GM12878 (cell line): Measurements from ENCODE around the gene LCP1. TPM values are rescaled to one million over a fixed set of nuclear protein-coding genes. Genes with fewer than 3 reads are reported as not detected.

Experiments
- BHLHE40 ChIP-seq, 2 experiments: fragments of 450-650 bp in 1 of 2; IDR thresholded peaks; 2 replicates each; pipeline ENCODE4 v1.6.1; 2011 to 2017; ENCODE audit warnings: low read depth in 2 of 2, borderline replicate concordance in 1 of 2, improper control_type of control experiment in 1 of 2, low read length in 1 of 2, mild to moderate bottlenecking in 1 of 2
- DPF2 ChIP-seq: fragments of 450-650 bp; IDR thresholded peaks from 2 replicates; pipeline ENCODE4 v1.6.1; 2017; ENCODE audit warnings: mild to moderate bottlenecking
- E4F1 ChIP-seq: fragments of 450-650 bp; IDR thresholded peaks from 2 replicates; pipeline ENCODE4 v1.6.1; 2018; ENCODE audit warnings: borderline replicate concordance, mild to moderate bottlenecking; ENCODE audit not compliant: partially characterized antibody
- EED ChIP-seq: sonication (generic); IDR thresholded peaks from 2 replicates; pipeline ENCODE4 v1.6.1; 2016; ENCODE audit warnings: antibody characterized with exemption, low read depth
- EGR1 ChIP-seq, 2 experiments: IDR thresholded peaks; 1 replicate in 1 of 2; 2 replicates in 1 of 2; pipeline ENCODE4 v1.6.1; 2011 to 2012; ENCODE audit warnings: low read depth in 2 of 2, low read length in 2 of 2, borderline replicate concordance in 1 of 2, mild to moderate bottlenecking in 1 of 2, moderate library complexity in 1 of 2
- ESRRA ChIP-seq: IDR thresholded peaks from 2 replicates; pipeline ENCODE4 v1.6.1; 2012; ENCODE audit warnings: mild to moderate bottlenecking, low read length, improper control_type of control experiment
- ETV6 ChIP-seq, 2 experiments: fragments of 450-650 bp in 1 of 2; IDR thresholded peaks in 1 of 2; conservative IDR thresholded peaks in 1 of 2; 2 replicates each; pipeline ENCODE4 v1.6.1; 2014; ENCODE audit warnings: antibody characterized with exemption in 1 of 2, borderline replicate concordance in 1 of 2, low read depth in 1 of 2, mild to moderate bottlenecking in 1 of 2, moderate library complexity in 1 of 2
- HSF1 ChIP-seq: fragments of 150-350 bp; IDR thresholded peaks from 2 replicates; pipeline ENCODE4 v1.6.1; 2014; ENCODE audit warnings: mild to moderate bottlenecking, low read depth, low read length
- MYC ChIP-seq: IDR thresholded peaks from 2 replicates; pipeline ENCODE4 v1.6.1; 2011; ENCODE audit warnings: mild to moderate bottlenecking, low read length, moderate library complexity, inconsistent platforms; ENCODE audit not compliant: insufficient read depth, insufficient replicate concordance, insufficient read length, severe bottlenecking
- NFYA ChIP-seq: IDR thresholded peaks from 2 replicates; pipeline ENCODE4 v1.6.1; 2011; ENCODE audit warnings: low read depth, mild to moderate bottlenecking, low read length, improper control_type of control experiment, borderline replicate concordance
- PAX5 ChIP-seq: IDR thresholded peaks from 2 replicates; pipeline ENCODE4 v1.6.1; 2011; ENCODE audit warnings: low read depth, low read length, borderline replicate concordance
- PAX8 ChIP-seq: fragments of 450-650 bp; IDR thresholded peaks from 2 replicates; pipeline ENCODE4 v1.6.1; 2017; ENCODE audit warnings: mild to moderate bottlenecking, moderate library complexity
- POU2F2 ChIP-seq: IDR thresholded peaks from 3 replicates; pipeline ENCODE4 v1.6.1; 2011; ENCODE audit warnings: low read depth, mild to moderate bottlenecking, low read length, borderline replicate concordance
- RAD51 ChIP-seq: fragments of 450-650 bp; IDR thresholded peaks from 2 replicates; pipeline ENCODE4 v1.6.1; 2016; ENCODE audit warnings: moderate library complexity, mild to moderate bottlenecking, inconsistent platforms
- RELB ChIP-seq: fragments of 450-650 bp; IDR thresholded peaks from 2 replicates; pipeline ENCODE4 v1.6.1; 2017; ENCODE audit warnings: low read depth, mild to moderate bottlenecking, moderate library complexity
- SPI1 ChIP-seq: IDR thresholded peaks from 2 replicates; pipeline ENCODE4 v1.6.1; 2011; ENCODE audit warnings: low read depth, mild to moderate bottlenecking, low read length, moderate library complexity, borderline replicate concordance; ENCODE audit not compliant: insufficient read depth
- SREBF2 ChIP-seq: IDR thresholded peaks from 2 replicates; pipeline ENCODE4 v1.6.1; 2012; ENCODE audit warnings: mild to moderate bottlenecking, low read length
- ZNF217 ChIP-seq: fragments of 450-650 bp; IDR thresholded peaks from 2 replicates; pipeline ENCODE4 v1.6.1; 2017; ENCODE audit warnings: antibody characterized with exemption, mild to moderate bottlenecking
- ZNF274 ChIP-seq: IDR thresholded peaks from one replicate; pipeline ENCODE4 v1.8.0; 2011; ENCODE audit not compliant: insufficient read length, insufficient read depth
- ZNF687 ChIP-seq: fragments of 450-650 bp; IDR thresholded peaks from 2 replicates; pipeline ENCODE4 v1.6.1; 2017; ENCODE audit warnings: mild to moderate bottlenecking, moderate library complexity
- ZSCAN29 ChIP-seq: fragments of 450-650 bp; IDR thresholded peaks from 2 replicates; pipeline ENCODE4 v1.6.1; 2017; ENCODE audit warnings: mild to moderate bottlenecking, moderate library complexity
- polyA plus RNA-seq, 11 experiments: library from polyadenylated mRNA; depleted of rRNA in 4 of 11; unstranded in 6 of 11; stranded (reverse) in 5 of 11; fragments of >200 nt; fragmentation: Nextera tagmentation in 4 of 11; fragmentation: Illumina TruSeq in 1 of 11; extraction: Ambion mirVana in 4 of 11; extraction: Trizol in 1 of 11; gene quantifications; 1 replicate in 1 of 11; 2 replicates in 10 of 11; pipeline versions ENCODE4 v1.2.1 to v1.2.3, GENCODE V29; 2011 to 2016; ENCODE audit warnings: inconsistent platforms in 2 of 11, missing spikeins in 2 of 11, low read depth in 1 of 11
- total RNA-seq, 4 experiments: library from RNA; depleted of rRNA in 3 of 4; stranded (reverse); fragments of >200 nt in 3 of 4; fragmentation: Illumina TruSeq in 1 of 4; extraction: Trizol in 1 of 4; gene quantifications; 2 replicates each; pipeline versions ENCODE4 v1.2.1 to v1.2.3, GENCODE V29; 2013 to 2021

Gene LCP1
- total and polyA plus RNA-seq, 10 of the 15 experiments (the other 5 are each of a cell fraction or from before 2014, with no cell fraction given) = 775 to 2,201 (median 1,556) TPM

- TF ChIP-seq BHLHE40 (IDR thresholded peaks at IDR 0.05; ENCODE audit: borderline replicate concordance in 1 of 2, low read depth in 2 of 2, low read length in 1 of 2) (no peak), NFYA (no peak), PAX5 (no peak), POU2F2 (peak; percentile 54; the same call in 1 of the 3 replicates), ZSCAN29 (no peak), RAD51 (no peak), EED (peak; percentile 73), HSF1 (no peak), ESRRA (no peak), EGR1 (IDR thresholded peaks at IDR 0.05; ENCODE audit: borderline replicate concordance in 1 of 2, low read depth in 2 of 2, low read length in 2 of 2) (0 out of 3 replicates have a peak, but pooled peaks of 1 of the 2 experiments have one; percentile 40), E4F1 (no peak), ETV6 (conservative IDR thresholded peaks at IDR 0.05 in 1 of 2, IDR thresholded peaks at IDR 0.05 in 1 of 2; ENCODE audit: borderline replicate concordance in 1 of 2, low read depth in 1 of 2) (peak in 1 of 2 experiments; percentile 94; a peak in 2 of 4 replicates), SPI1 (peak; percentile 76; the same call in 1 of the 2 replicates), ZNF274 (no peak), DPF2 (no peak; the same call in 1 of the 2 replicates), RELB (no peak), SREBF2 (no peak), MYC (no peak), PAX8 (no peak), ZNF687 (no peak), ZNF217 (no peak)
Measured at GRCh38 chr13:46176756-46177155, 5.2 kb downstream of the LCP1 start (continued).
